Fibroblast of villous mesenchyme (primary cell): ENCODE results near the gene MPHOSPH8. TPM values are rescaled to one million over a fixed set of nuclear protein-coding genes. Genes with fewer than 3 reads are reported as not detected.
"Not testable (repeated sequence)": the region's sequence is repeated elsewhere in the genome, so short reads cannot be mapped to it uniquely, and the experiment has no call there.

Experiments used
- DNase-seq: peaks from one replicate; pipeline ENCODE4 v3.0.0-alpha.2; 2010; ENCODE audit warnings: low read depth
- H3K4me3 ChIP-seq: 2 replicates; pipeline ENCODE4 v1.5.1; 2011; ENCODE audit warnings: low read depth, mild to moderate bottlenecking, low read length
- CTCF ChIP-seq: IDR thresholded peaks from 2 replicates; pipeline ENCODE4 v1.5.1; 2012; ENCODE audit warnings: low read depth, mild to moderate bottlenecking, low read length; ENCODE audit not compliant: insufficient read depth
- total RNA-seq: library from RNA; depleted of rRNA; stranded (reverse); fragments of >200 nt; gene quantifications from 2 replicates; pipeline ENCODE4 v1.2.3, GENCODE V29; 2012

MPHOSPH8 gene
- total RNA-seq, 1 donor, result 16.8 TPM

- no peak for DNase-seq
- no peak overlapping the region for H3K4me3 ChIP-seq
- no peak for TF ChIP-seq CTCF
Measured at GRCh38 chr13:19676168-19676567, 42.7 kb downstream of the MPHOSPH8 start.

- no peak overlapping the region for H3K4me3 ChIP-seq
- TF ChIP-seq CTCF, result no peak
- DNase-seq, result peak; percentile 29
Measured at GRCh38 chr13:19680751-19681150, 47.3 kb downstream of the MPHOSPH8 start.

- no peak for TF ChIP-seq CTCF
- H3K4me3 ChIP-seq, result no peak overlapping the region
- no peak for DNase-seq
Measured at GRCh38 chr13:19681517-19681916, 48.1 kb downstream of the MPHOSPH8 start.

- DNase-seq, result no peak
- H3K4me3 ChIP-seq, result no peak overlapping the region
- TF ChIP-seq CTCF, result no peak
Measured at GRCh38 chr13:19685034-19685433, 51.6 kb downstream of the MPHOSPH8 start.

- TF ChIP-seq CTCF, result no peak
- no peak for DNase-seq
- no peak overlapping the region for H3K4me3 ChIP-seq
Measured at GRCh38 chr13:19685437-19685836, 52.0 kb downstream of the MPHOSPH8 start.

GRCh38 chr13:19691447-19691846 is 58.0 kb downstream of the MPHOSPH8 start:
- not testable (repeated sequence) for H3K4me3 ChIP-seq, DNase-seq

- H3K4me3 ChIP-seq, result no peak overlapping the region
- no peak for DNase-seq
- no peak for TF ChIP-seq CTCF
Measured at GRCh38 chr13:19695428-19695827, 62.0 kb downstream of the MPHOSPH8 start.
